Body of pancreas (tissue), 4 donors: ENCODE measurements around the gene RFTN2. TPM values are rescaled to one million over a fixed set of nuclear protein-coding genes. Genes with fewer than 3 reads are reported as not detected.

Experiments
- ATAC-seq: fragments of 150-250 bp; one replicate; pipeline ENCODE4 v1.9.1; 2016
- DNase-seq, 4 donors: peaks; one replicate each; pipeline ENCODE4 v3.0.0-alpha.2; 2019
- H3K27ac ChIP-seq, 4 donors: fragments of 200-600 bp; sonication (generic); 1 replicate in 3 of 4; 2 replicates in 1 of 4; pipeline versions ENCODE4 v1.5.1 to v1.6.1; 2016 to 2019; ENCODE audit warnings: mild to moderate bottlenecking in 1 of 4, mixed read lengths in 1 of 4, moderate library complexity in 1 of 4
- H3K27me3 ChIP-seq, 2 donors: fragments of 200-600 bp; sonication (generic); one replicate each; pipeline ENCODE4 v1.6.0; 2016; ENCODE audit warnings: mild to moderate bottlenecking in 1 of 2
- H3K36me3 ChIP-seq, 2 donors: fragments of 200-600 bp; sonication (generic); replicated peaks in 1 of 2; 2 replicates each; pipeline ENCODE4 v1.5.1; 2016; ENCODE audit warnings: low read depth in 2 of 2; ENCODE audit not compliant: insufficient read depth in 1 of 2
- H3K4me1 ChIP-seq: fragments of 200-600 bp; sonication (generic); one replicate; pipeline ENCODE4 v1.6.0; 2016
- H3K4me3 ChIP-seq, 2 donors: fragments of 200-600 bp; sonication (generic); 1 replicate in 1 of 2; 2 replicates in 1 of 2; pipeline ENCODE4 v1.5.1; 2016 to 2019
- H3K9me3 ChIP-seq, 3 donors: fragments of 200-600 bp; sonication (generic); 1 replicate in 2 of 3; 2 replicates in 1 of 3; pipeline ENCODE4 v1.5.1; 2016
- CTCF ChIP-seq, 7 experiments: fragments of 450-650 bp in 4 of 7; fragments of 200-600 bp in 3 of 7; sonication (generic) in 3 of 7; IDR thresholded peaks; one replicate each; pipeline ENCODE4 v1.5.1; 2016 to 2019; ENCODE audit warnings: antibody characterized with exemption in 7 of 7
- POLR2A ChIP-seq, 3 donors: fragments of 450-650 bp; IDR thresholded peaks; one replicate each; pipeline ENCODE4 v1.6.1; 2016; ENCODE audit warnings: antibody characterized with exemption in 3 of 3, mild to moderate bottlenecking in 2 of 3
- WGBS, 2 donors: methylation state at CpG; one replicate each; pipeline ENCODE4 v1.1.5; 2017; 5-methylcytosine and 5-hydroxymethylcytosine counted together
- intact Hi-C: fragments of 100-400 bp; cut with DNase I; formaldehyde crosslinking; loops from one replicate; pipeline ENCODE4 v1.15.1; 2023
- small RNA-seq: library from RNA; depleted of rRNA; stranded (forward); fragments of <200 nt; gene quantifications from one replicate; pipeline ENCODE3, GENCODE V24; 2016
- total RNA-seq, 2 donors: library from RNA; depleted of rRNA; stranded (reverse); fragments of >200 nt; gene quantifications; one replicate each; pipeline ENCODE4 v1.1.0, GENCODE V29; 2016

RFTN2 gene
- total RNA-seq, 2 donors from 2014 or later: 1.3 to 11.9 TPM

GRCh38 chr2:197539734-197540133 is 135.7 kb downstream of the RFTN2 start:
- 78 to 82% methylated on average over 1 of the region's 1 CpG for WGBS, 2 donors

GRCh38 chr2:197538412-197538811 is 137.0 kb downstream of the RFTN2 start:
- TF ChIP-seq CTCF (IDR thresholded peaks at IDR 0.05): no peak
- no peak for TF ChIP-seq POLR2A (IDR thresholded peaks at IDR 0.05)
- H3K9me3 ChIP-seq: no peaks in the 10 kb centered on the region
- 25 to 40% methylated on average over 2 of the region's 2 CpGs for WGBS, 2 donors
- intact Hi-C loops: no loop called here
- peaks cover 3% of the 10 kb centered on the region for H3K4me1 ChIP-seq
- H3K4me3 ChIP-seq: no peak overlapping the region
- DNase-seq (no peak), ATAC-seq (no peak)
- H3K36me3 ChIP-seq: peaks cover 0 to 13% of the 10 kb centered on the region in 2 donors
- H3K27me3 ChIP-seq: no peaks in the 10 kb centered on the region
- H3K27ac ChIP-seq: no peak overlapping the region

More at GRCh38 chr2:197539734-197540133, 135.7 kb downstream of the RFTN2 start:
- ATAC-seq: no peak
- H3K4me1 ChIP-seq: peaks cover 3% of the 10 kb centered on the region
- H3K27me3 ChIP-seq: no peaks in the 10 kb centered on the region
- peaks cover 0 to 17% of the 10 kb centered on the region in 2 donors for H3K36me3 ChIP-seq
- intact Hi-C loops: no loop called here
- DNase-seq: no peak
- no peaks in the 10 kb centered on the region for H3K9me3 ChIP-seq
- H3K27ac ChIP-seq: no peak overlapping the region
- TF ChIP-seq CTCF (IDR thresholded peaks at IDR 0.05): no peak
- no peak for TF ChIP-seq POLR2A (IDR thresholded peaks at IDR 0.05)
- H3K4me3 ChIP-seq: no peak overlapping the region

Small RNA genes within 50 kb of the gene (small RNA-seq; reads per million reads assigned to genes)
- not detected for gene AC020550.1

Other genes with a start within 250 kb of the RFTN2 start
- gene SF3B1, start 240.6 kb downstream of the RFTN2 start, total RNA-seq: 100 to 1,000 TPM; 361 to 396 TPM
- gene COQ10B, start 222.0 kb downstream of the RFTN2 start, total RNA-seq: 1 to 10 TPM; 5.3 to 9.6 TPM
- 100 to 1,000 TPM in 1 of 2 donors, 10 to 100 TPM in 1; 81.4 to 117 TPM for gene HSPD1, start 175.7 kb downstream of the RFTN2 start, total RNA-seq
- 10 to 100 TPM; 40.2 to 99.5 TPM for gene HSPE1, start 175.2 kb downstream of the RFTN2 start, total RNA-seq
- 10 to 100 TPM in 1 of 2 donors, 1 to 10 TPM in 1; 5.3 to 16.1 TPM for gene MOB4, start 159.5 kb downstream of the RFTN2 start, total RNA-seq
- 10 to 100 TPM in 1 of 2 donors, 1 to 10 TPM in 1; 6.5 to 12.2 TPM for gene MARS2, start 29.8 kb upstream of the RFTN2 start, total RNA-seq
- not detected for gene BOLL, start 109.7 kb upstream of the RFTN2 start, total RNA-seq
- 1 to 10 TPM; 2.0 to 2.9 TPM for gene PLCL1, start 129.0 kb upstream of the RFTN2 start, total RNA-seq